Esophagus muscularis mucosa (tissue), 3 donors: ENCODE measurements around the gene AAK1.

Experiments
- CTCF ChIP-seq, 3 experiments: fragments of 200-600 bp in 2 of 3; fragments of 450-650 bp in 1 of 3; sonication (generic) in 2 of 3; IDR thresholded peaks; one replicate each; pipeline ENCODE4 v1.5.1; 2017 to 2019; ENCODE audit warnings: antibody characterized with exemption in 3 of 3, mild to moderate bottlenecking in 2 of 3, moderate library complexity in 1 of 3
- POLR2A ChIP-seq: fragments of 450-650 bp; IDR thresholded peaks from one replicate; pipeline ENCODE4 v1.6.1; 2017; ENCODE audit warnings: antibody characterized with exemption, moderate library complexity, mild to moderate bottlenecking, low read depth

- TF ChIP-seq POLR2A (no peak), CTCF (IDR thresholded peaks at IDR 0.05) (no peak)
Observed at GRCh38 chr2:69668598-69668997, 25.1 kb upstream of the AAK1 start.
